ENCODE measurements around the gene SBNO2. TPM values are rescaled to one million over a fixed set of nuclear protein-coding genes. Genes with fewer than 3 reads are reported as not detected.

The SBNO2 gene
- total and polyA plus RNA-seq, 9 of the 15 experiments (the other 6 are each of a cell fraction or from before 2014, with no cell fraction given): 0.01 to 46.2 (median 6.7) TPM

DNA sequence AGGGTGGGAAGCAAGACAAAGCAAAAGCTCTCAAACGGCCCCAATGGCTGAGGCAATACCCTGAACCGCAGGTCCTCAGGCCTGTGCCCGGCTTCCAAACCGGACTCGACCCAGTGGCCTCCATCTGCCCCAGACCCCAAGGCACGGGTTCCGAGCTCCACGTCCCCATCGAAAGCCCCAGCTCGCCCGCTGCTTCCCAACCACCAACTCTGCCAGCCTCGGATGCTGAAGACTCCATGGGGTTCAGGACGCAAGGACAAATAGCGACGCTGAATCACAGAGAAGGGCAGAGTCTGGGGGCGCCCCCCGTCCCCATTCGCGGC lies 79.5 kb downstream of the SBNO2 start (continued):
- TF ChIP-seq ZNF77 (CRISPR knock-in tag; IDR thresholded peaks at IDR 0.05) (no peak), MED1 (CRISPR knock-in tag; IDR thresholded peaks at IDR 0.05; ENCODE audit: borderline replicate concordance) (no peak), KLF13 (tag; IDR thresholded peaks at IDR 0.05; ENCODE audit: borderline replicate concordance, low read depth) (no peak), ELF1 (tag; IDR thresholded peaks at IDR 0.05) (no peak)
- TF ChIP-seq, protein P1, sequence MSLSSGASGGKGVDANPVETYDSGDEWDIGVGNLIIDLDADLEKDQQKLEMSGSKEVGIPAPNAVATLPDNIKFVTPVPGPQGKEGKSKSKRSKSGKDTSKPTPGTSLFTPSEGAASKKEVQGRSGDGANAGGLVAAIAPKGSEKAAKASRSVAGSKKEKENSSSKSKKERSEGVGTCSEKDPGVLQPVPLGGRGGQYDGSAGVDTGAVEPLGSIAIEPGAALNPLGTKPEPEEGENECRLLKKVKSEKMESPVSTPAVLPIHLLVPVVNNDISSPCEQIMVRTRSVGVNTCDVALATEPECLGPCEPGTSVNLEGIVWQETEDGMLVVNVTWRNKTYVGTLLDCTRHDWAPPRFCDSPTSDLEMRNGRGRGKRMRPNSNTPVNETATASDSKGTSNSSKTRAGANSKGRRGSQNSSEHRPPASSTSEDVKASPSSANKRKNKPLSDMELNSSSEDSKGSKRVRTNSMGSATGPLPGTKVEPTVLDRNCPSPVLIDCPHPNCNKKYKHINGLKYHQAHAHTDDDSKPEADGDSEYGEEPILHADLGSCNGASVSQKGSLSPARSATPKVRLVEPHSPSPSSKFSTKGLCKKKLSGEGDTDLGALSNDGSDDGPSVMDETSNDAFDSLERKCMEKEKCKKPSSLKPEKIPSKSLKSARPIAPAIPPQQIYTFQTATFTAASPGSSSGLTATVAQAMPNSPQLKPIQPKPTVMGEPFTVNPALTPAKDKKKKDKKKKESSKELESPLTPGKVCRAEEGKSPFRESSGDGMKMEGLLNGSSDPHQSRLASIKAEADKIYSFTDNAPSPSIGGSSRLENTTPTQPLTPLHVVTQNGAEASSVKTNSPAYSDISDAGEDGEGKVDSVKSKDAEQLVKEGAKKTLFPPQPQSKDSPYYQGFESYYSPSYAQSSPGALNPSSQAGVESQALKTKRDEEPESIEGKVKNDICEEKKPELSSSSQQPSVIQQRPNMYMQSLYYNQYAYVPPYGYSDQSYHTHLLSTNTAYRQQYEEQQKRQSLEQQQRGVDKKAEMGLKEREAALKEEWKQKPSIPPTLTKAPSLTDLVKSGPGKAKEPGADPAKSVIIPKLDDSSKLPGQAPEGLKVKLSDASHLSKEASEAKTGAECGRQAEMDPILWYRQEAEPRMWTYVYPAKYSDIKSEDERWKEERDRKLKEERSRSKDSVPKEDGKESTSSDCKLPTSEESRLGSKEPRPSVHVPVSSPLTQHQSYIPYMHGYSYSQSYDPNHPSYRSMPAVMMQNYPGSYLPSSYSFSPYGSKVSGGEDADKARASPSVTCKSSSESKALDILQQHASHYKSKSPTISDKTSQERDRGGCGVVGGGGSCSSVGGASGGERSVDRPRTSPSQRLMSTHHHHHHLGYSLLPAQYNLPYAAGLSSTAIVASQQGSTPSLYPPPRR (CRISPR knock-in tag; IDR thresholded peaks at IDR 0.05; ENCODE audit: borderline replicate concordance): no peak
- TF ChIP-seq, protein P2, sequence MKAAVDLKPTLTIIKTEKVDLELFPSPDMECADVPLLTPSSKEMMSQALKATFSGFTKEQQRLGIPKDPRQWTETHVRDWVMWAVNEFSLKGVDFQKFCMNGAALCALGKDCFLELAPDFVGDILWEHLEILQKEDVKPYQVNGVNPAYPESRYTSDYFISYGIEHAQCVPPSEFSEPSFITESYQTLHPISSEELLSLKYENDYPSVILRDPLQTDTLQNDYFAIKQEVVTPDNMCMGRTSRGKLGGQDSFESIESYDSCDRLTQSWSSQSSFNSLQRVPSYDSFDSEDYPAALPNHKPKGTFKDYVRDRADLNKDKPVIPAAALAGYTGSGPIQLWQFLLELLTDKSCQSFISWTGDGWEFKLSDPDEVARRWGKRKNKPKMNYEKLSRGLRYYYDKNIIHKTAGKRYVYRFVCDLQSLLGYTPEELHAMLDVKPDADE (conservative IDR thresholded peaks at IDR 0.05; ENCODE audit: control insufficient read depth, low read depth, low read length): peak; percentile 22; the same call in 1 of the 2 replicates
